GM19043 (cell line): ENCODE data around the gene ALCAM.

Experiments
- ATAC-seq: cut with Tn5 transposase; IDR thresholded peaks from one replicate; pipeline ENCODE4 v1.9.1; 2021; ENCODE audit warnings: low read depth; ENCODE audit not compliant: unreplicated experiment

The ALCAM gene

GRCh38 chr3:105423397-105423796, 56.7 kb downstream of the ALCAM start:
- ATAC-seq = no peak

DNA sequence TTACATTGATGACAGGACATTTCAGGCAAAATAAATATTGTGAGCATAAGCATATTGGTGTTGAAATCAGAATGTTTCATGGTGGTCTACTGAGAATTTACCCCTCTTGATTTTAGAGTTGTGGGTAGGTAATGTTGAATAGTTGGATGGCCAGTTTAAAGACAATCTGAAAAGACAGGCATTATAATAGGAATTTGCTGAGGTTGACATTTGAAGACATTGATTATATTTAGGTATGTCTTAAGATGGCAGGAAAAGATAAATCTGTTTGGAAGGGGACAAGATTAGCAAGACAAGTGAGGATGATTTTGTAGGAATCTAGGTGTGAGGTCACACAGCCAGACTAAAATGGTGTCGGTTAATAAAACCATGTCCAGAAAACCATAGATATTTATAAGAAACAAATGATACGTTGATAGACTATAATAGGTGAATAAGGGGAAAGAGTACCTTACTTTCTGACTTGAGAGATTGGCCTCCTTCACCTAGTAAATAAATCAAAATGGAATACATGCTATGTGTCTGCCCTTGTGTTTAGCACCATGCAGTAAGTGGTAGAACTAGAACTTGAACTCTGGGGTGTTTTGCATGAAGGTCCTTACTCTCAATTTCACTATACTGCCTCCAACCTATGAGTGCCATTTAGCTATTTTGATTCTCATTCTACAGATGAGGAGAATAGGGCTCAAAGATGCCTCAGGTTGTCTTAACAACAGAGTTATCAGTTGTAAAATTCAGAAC, 57.9 kb downstream of the ALCAM start:
- ATAC-seq = no peak

DNA sequence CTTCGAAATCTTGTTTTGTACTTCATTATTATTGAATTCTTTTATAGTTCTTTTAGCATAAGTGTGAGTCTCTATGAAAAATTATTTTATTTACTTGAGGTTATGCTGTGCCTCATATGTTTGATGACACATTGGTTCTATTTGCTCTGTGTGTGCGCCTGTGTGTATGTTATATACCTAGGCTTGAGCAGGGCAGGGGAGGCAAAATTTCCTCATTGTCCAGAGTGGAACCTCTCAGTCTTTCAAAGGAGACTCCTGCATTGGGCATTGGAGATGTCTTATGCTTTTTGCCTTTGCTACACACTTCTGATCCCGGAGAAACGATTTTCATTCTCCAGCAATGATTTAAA, 58.4 kb downstream of the ALCAM start:
- no peak for ATAC-seq

DNA sequence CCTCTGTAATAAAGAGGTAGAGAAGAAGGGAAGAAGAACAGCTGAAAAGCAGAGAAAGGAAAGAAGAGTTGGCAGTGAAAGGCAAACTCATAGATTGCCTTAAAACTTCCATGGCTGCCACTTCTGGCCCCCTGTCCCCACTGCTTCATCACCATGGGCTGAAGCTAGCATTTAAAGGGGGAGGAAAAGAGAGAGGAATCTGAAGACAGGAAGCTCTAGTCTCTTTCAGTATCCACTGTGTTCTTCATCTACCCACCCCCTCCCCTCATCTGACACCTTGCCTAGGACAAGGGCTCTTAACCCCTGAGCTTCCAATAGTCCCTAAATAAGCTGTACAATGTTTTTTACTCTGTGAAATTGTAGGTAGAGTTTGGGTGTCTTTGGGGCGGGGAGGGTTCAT, 60.6 kb downstream of the ALCAM start:
- ATAC-seq = no peak

DNA sequence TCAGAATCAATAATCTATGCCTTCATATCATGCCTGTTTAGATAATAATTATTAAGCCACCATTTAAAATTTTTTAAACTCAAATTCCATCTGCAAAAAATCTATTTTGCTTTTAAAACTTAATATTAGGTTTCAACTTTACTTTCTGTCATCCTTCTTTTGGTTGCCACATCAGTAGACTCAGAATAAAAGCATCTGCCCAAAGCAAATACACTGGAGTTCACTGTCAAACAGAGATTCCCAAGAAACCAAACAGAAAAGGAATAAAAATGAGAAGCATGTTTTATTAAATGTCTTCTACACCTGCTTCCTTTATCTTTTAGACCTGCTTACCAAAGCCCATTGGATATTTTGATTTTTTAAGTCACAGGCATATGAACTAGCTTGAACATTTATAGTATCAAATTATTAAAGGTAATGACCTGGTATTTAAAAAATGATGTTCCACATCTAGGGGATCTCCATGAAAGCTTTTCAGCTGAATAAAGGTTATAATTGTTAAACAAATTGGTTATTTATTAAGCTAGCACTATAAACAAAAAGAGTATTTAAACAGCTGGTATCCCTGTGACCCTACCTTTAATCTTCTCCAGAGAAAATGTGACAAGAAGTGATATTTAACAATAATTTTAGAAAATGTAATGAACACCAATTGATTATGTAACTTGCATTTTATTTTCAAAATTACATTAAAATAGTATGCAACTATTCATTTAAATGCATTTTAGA, 62.5 kb downstream of the ALCAM start:
- no peak for ATAC-seq

DNA sequence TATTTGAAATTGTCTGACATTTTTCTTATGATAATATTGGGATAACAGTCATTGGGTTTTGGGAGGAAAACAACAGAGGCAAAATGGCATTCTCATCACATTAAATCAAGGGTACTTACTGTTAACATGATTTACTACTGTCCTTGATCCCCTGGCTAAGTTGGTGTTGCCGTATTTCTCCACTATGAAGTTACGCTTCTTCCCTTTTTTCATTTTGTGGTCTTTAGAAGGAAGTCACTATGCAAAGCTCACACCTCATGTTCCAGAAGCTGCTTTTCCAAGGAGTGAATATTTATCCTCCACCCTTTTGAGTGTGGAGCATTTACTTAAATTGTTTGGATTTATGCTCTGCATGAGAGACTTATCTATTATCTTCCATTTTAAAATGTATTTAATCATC, 63.7 kb downstream of the ALCAM start:
- ATAC-seq = no peak

- ATAC-seq = no peak
Observed at GRCh38 chr3:105431200-105431599, 64.5 kb downstream of the ALCAM start.

DNA sequence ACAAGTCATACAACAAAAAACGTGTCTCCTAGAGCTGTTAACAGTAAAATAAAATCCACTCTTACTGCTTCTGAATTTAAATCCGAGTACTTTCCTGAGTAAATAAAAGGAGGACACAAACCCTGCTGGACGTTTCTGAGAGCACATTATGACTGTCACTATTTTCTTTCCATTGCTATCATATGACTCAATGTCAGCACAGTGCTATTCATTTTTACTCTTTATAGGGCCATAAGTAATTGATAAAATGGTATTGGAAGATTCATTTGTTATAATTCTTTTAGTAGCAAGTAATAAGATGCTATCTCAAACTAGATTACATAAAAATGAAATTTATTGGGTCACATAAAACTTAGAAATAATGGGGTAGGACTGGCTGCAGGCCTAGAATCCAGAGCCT, 68.6 kb downstream of the ALCAM start:
- no peak for ATAC-seq

DNA sequence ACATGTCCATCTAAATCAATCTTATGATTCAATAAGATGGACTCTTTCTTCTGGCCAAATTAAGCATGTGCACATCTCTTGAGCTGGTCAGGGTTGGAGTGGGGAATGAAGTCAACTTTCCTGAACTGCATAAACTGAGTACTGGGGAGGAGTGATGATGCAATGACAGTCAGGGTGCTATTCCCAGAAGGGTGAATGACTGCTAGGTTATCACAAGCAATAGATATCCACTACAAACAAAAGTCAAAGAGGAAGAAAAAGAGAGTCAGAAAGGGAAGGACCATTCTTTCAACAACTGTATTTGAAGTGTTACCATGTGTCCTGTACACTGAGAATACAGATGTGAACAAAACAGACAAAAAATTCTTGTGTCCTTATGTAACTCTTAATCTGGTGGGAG, 70.0 kb downstream of the ALCAM start:
- ATAC-seq = no peak

DNA sequence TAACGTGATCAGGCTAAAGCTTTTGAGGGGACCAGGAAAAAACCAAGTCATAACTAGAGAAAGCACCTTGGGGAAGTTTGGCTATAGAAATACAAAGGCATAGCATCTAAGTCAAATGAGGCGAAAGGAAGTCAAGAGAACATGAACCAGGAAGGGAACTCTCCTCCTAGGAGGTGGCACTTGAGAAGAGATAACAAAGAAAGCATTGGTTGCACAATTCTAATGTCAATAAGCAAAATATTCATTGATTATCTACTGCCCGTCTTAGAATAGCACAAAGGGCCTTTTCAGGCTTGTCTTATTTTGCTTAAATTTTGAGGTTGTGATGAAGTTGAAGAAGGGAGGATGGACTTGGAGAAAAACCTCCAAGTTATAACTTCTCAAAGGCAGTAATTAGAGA, 73.4 kb downstream of the ALCAM start:
- no peak for ATAC-seq

GRCh38 chr3:105444725-105445124, 78.0 kb downstream of the ALCAM start:
- no peak for ATAC-seq

- no peak for ATAC-seq
Observed at GRCh38 chr3:105448338-105448982, 81.8 kb downstream of the ALCAM start.

DNA sequence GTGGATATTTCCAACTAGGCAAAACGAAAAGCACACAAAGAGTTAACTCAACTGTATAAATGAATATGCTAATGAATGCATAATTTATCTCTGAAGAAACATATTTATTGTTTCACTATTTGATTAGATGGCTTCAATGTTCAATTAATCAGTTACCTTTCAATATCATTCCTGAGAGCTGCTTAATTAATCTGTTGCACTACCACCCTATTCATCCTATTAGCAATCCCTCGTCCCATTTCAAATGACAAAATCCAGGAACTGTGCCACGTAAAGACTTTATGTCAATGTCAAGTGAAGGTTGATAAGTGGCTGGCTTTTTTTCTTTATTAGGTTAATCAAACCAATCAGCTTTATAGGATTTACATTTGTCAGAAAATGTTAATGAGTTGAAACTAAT, 82.7 kb downstream of the ALCAM start:
- ATAC-seq = no peak

DNA sequence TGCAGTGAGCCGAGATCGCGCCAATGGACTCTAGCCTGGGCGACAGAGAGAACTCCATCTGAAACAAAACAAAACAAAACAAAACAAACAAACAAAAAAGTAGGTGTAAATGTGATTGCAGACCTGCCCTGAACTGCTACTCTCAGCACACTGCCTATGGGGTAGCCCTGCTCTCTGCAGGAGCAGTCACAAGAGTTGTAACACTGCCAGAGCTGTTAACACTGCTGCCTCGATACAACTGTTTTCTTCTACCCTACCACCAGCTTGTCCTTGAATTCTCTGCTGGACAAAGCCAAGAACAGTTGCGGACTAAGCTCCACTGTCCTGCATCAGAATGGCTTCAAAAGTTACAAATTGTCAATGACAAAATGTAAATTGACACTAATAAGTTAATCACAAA, 89.3 kb downstream of the ALCAM start:
- ATAC-seq = no peak

- no peak for ATAC-seq
Observed at GRCh38 chr3:105458518-105459215, 92.0 kb downstream of the ALCAM start.

DNA sequence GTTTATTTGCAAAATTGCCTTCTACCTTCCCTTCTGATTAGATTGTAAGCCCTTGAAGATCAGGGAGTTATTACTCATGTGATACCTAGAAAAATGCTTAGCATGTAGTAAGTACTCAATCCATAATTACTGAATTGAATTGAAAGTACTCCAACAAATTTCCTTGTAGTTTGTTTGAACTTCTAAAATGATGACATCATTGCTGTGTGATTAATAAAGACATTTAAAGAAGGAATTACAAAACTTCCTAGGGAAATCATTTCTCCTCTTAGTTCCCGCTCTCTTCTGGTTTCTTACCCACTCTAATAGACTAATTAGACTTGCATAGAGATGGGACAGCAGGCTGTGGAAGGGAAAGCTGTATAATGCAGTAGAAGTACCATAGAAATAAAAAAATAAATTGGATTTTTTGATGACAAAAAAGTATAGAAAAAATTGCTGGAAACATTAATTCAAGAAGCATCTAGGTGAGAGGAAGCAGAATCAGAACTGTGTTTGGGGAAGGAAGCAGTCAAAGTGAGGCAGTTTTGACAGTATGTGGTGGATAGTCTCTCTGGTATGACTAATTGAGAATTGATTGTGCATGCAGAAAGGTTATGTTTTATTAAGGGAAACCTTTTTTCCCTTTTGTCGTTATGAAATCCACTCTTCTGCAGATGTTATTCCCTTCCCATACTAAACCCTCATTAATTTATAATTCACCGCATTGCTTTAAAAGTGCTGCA, 93.0 kb downstream of the ALCAM start:
- ATAC-seq = no peak

DNA sequence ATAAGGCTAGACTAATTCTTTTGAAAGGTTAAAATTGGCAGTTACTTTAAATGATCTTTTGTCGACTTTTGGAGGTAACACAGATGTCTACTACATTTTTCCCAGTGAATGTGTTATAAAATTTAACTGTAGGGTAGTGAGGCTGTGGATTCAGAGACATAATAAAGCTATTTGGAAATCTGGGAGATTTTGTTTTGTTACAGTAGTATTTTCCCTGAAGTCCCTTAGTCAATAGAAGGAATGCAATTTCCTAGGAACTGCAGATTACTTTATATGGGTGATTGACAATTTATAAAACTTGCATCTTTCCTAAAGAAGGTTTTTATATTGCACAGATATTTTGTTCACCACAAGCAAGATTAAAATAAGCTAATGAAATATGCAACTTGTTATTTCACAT, 96.9 kb downstream of the ALCAM start:
- no peak for ATAC-seq

- ATAC-seq = no peak
Observed at GRCh38 chr3:105465251-105465853, 98.6 kb downstream of the ALCAM start.

DNA sequence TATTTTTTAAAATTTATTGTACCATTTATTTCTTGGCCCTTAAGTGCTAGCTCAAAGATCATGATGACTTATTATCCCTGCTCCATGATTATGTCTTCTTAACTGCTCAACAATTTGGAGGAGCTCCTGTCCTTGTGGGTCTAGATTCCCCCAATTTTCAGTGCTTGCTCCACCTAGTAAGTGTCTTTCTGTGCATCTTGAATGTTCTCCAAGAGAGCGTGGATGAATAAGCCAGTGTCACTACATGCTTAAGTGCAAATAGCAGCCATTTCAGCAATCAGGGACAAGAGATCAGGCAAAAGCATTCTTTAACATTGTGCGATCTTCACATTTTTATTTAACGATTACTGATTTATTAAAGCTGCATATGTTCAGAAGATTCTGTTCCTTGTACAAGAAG, 99.4 kb downstream of the ALCAM start:
- ATAC-seq = no peak
